HEK293 (cell line): ENCODE results near the gene CASKIN1.

ENCODE experiments used
- KLF9 ChIP-seq: fragments of 450-650 bp; formaldehyde crosslinking; IDR thresholded peaks from 2 replicates; pipeline ENCODE4 v1.5.1; 2016; ENCODE audit warnings: missing biosample characterization, missing genetic modification characterization, low read depth
- YY1 ChIP-seq: fragments of 450-650 bp; formaldehyde crosslinking; IDR thresholded peaks from 2 replicates; pipeline ENCODE4 v1.5.1; 2018; ENCODE audit warnings: missing biosample characterization, missing genetic modification characterization
- ZBTB44 ChIP-seq: fragments of 450-650 bp; IDR thresholded peaks from 2 replicates; pipeline ENCODE4 v1.5.1; 2018; ENCODE audit warnings: missing biosample characterization, mild to moderate bottlenecking, missing genetic modification characterization
- ZNF18 ChIP-seq: fragments of 450-650 bp; formaldehyde crosslinking; IDR thresholded peaks from 2 replicates; pipeline ENCODE4 v1.5.1; 2016; ENCODE audit warnings: missing biosample characterization, missing genetic modification characterization
- ZNF184 ChIP-seq: fragments of 450-650 bp; IDR thresholded peaks from 2 replicates; pipeline ENCODE4 v1.5.1; 2018; ENCODE audit warnings: missing biosample characterization, mild to moderate bottlenecking, missing genetic modification characterization
- ZNF24 ChIP-seq: fragments of 450-650 bp; formaldehyde crosslinking; IDR thresholded peaks from 2 replicates; pipeline ENCODE4 v1.5.1; 2016; ENCODE audit warnings: missing biosample characterization, missing genetic modification characterization
- ZNF292 ChIP-seq: fragments of 450-650 bp; formaldehyde crosslinking; IDR thresholded peaks from 2 replicates; pipeline ENCODE4 v1.5.1; 2016; ENCODE audit warnings: low read depth, missing biosample characterization, missing genetic modification characterization, borderline replicate concordance
- ZNF311 ChIP-seq: fragments of 450-650 bp; formaldehyde crosslinking; IDR thresholded peaks from 2 replicates; pipeline ENCODE4 v1.5.1; 2017; ENCODE audit warnings: missing biosample characterization, missing genetic modification characterization, borderline replicate concordance
- ZNF350 ChIP-seq: fragments of 450-650 bp; formaldehyde crosslinking; IDR thresholded peaks from 2 replicates; pipeline ENCODE4 v1.5.0; 2017; ENCODE audit warnings: missing biosample characterization, mild to moderate bottlenecking, missing genetic modification characterization
- ZNF645 ChIP-seq: fragments of 450-650 bp; formaldehyde crosslinking; IDR thresholded peaks from 2 replicates; pipeline ENCODE4; 2016; ENCODE audit warnings: missing biosample characterization, missing genetic modification characterization
- ZNF830 ChIP-seq: fragments of 450-650 bp; IDR thresholded peaks from 2 replicates; pipeline ENCODE4 v1.5.0; 2018; ENCODE audit warnings: missing biosample characterization, missing genetic modification characterization, low read depth, mild to moderate bottlenecking, moderate library complexity
- TF ChIP-seq, protein P1 (sequence below): fragments of 450-650 bp; formaldehyde crosslinking; IDR thresholded peaks from 2 replicates; pipeline ENCODE4 v1.5.1; 2016; ENCODE audit warnings: missing biosample characterization, missing genetic modification characterization
- TF ChIP-seq, protein P2 (sequence below): fragments of 450-650 bp; formaldehyde crosslinking; IDR thresholded peaks from 2 replicates; pipeline ENCODE4 v1.5.1; 2016; ENCODE audit warnings: missing biosample characterization, missing genetic modification characterization

DNA sequence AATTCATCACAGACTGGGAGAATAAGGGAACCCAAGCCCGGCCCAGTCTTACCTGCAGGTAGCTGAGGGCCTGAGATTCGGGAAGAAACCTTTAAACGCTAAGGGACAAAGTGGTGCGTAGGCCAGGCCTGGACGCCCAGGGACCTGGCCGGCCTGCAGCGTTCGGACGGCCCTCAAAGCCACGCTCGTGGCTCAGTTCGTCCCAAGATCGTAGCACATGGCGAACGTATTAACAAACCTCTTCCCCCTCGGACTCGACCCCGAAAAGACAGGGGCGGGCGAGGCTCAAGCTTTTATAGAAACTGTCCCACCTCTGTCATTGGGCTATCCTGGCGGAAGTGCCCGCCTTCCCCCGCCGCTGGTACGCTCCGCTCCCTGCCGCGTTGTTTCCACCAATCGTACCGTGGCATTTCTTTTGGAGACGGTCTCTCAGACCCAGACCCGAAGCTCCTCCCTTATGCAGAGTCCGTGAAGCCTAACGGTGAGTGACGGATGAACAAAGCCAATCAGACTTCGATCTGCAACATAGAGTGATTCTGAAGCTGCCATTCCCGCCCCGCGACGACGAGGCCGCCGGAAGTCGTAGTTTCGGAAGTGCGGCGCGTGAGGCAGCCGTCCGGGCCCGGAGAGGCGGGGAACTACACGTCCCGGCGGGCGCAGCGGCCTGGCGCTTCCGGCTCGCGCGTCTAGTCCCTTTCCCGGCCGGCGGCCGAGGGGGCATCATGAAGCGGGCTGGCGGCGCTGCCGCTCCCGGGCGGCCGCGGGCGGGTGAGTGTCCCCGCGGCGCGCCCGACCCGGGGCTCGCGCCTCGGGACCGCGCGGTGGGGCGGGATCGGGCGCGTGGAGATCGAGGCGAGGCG, 41.1 kb downstream of the CASKIN1 start, which contains the start of gene TRAF7:
- TF ChIP-seq ZNF350 (tag by site-specific recombination), result no peak
- TF ChIP-seq, protein P1, sequence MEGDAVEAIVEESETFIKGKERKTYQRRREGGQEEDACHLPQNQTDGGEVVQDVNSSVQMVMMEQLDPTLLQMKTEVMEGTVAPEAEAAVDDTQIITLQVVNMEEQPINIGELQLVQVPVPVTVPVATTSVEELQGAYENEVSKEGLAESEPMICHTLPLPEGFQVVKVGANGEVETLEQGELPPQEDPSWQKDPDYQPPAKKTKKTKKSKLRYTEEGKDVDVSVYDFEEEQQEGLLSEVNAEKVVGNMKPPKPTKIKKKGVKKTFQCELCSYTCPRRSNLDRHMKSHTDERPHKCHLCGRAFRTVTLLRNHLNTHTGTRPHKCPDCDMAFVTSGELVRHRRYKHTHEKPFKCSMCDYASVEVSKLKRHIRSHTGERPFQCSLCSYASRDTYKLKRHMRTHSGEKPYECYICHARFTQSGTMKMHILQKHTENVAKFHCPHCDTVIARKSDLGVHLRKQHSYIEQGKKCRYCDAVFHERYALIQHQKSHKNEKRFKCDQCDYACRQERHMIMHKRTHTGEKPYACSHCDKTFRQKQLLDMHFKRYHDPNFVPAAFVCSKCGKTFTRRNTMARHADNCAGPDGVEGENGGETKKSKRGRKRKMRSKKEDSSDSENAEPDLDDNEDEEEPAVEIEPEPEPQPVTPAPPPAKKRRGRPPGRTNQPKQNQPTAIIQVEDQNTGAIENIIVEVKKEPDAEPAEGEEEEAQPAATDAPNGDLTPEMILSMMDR (tag by site-specific recombination), result no peak
- TF ChIP-seq ZNF645 (tag by site-specific recombination), result no peak
- TF ChIP-seq, protein P2, sequence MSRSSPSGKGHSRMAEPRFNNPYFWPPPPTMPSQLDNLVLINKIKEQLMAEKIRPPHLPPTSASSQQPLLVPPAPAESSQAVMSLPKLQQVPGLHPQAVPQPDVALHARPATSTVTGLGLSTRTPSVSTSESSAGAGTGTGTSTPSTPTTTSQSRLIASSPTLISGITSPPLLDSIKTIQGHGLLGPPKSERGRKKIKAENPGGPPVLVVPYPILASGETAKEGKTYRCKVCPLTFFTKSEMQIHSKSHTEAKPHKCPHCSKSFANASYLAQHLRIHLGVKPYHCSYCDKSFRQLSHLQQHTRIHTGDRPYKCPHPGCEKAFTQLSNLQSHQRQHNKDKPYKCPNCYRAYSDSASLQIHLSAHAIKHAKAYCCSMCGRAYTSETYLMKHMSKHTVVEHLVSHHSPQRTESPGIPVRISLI (tag by site-specific recombination), result no peak
- no peak for TF ChIP-seq ZNF311 (tag by site-specific recombination)
- TF ChIP-seq ZBTB44, result no peak
- TF ChIP-seq ZNF18, result no peak
- no peak for TF ChIP-seq ZNF830 (tag by site-specific recombination)
- 0 out of 2 replicates have a peak, but pooled peaks have one; percentile 21 for TF ChIP-seq ZNF184 (tag by site-specific recombination)
- no peak for TF ChIP-seq ZNF292
- TF ChIP-seq ZNF24 (tag by site-specific recombination), result no peak
- peak; percentile 65 for TF ChIP-seq YY1
- peak; percentile 61; the same call in 1 of the 2 replicates for TF ChIP-seq KLF9 (tag by site-specific recombination)
